Mesothelial cell of epicardium (in vitro differentiated cells): ENCODE data around the gene EZH1. TPM values are rescaled to one million over a fixed set of nuclear protein-coding genes. Genes with fewer than 3 reads are reported as not detected.

Source experiments
- DNase-seq, 2 experiments: peaks; one replicate each; pipeline ENCODE4 v3.0.0; 2021; ENCODE audit warnings: low spot score in 2 of 2; ENCODE audit not compliant: unreplicated experiment in 2 of 2
- H3K27ac Mint-ChIP-seq: 2 replicates; pipeline ENCODE4 v1.8.0; 2021; ENCODE audit warnings: mixed read lengths
- H3K27me3 Mint-ChIP-seq: 2 replicates; pipeline ENCODE4 v1.8.0; 2021; ENCODE audit warnings: low read depth, mixed read lengths
- H3K36me3 Mint-ChIP-seq: 2 replicates; pipeline ENCODE4 v1.8.0; 2021; ENCODE audit warnings: mixed read lengths
- H3K4me1 Mint-ChIP-seq: 2 replicates; pipeline ENCODE4 v1.8.0; 2021; ENCODE audit warnings: mixed read lengths
- H3K4me3 Mint-ChIP-seq: 2 replicates; pipeline ENCODE4 v1.8.0; 2021; ENCODE audit warnings: mild to moderate bottlenecking, moderate library complexity, mixed read lengths
- H3K9me3 Mint-ChIP-seq: 2 replicates; pipeline ENCODE4 v1.8.0; 2021; ENCODE audit warnings: mixed read lengths
- CTCF ChIP-seq: fragments of 200-600 bp; sonication (generic); IDR thresholded peaks from one replicate; pipeline ENCODE4 v1.5.0; 2021; ENCODE audit warnings: antibody characterized with exemption; ENCODE audit not compliant: unreplicated experiment
- total RNA-seq: library from RNA; stranded (reverse); gene quantifications from 3 replicates; pipeline ENCODE4 v1.2.1, GENCODE V29; 2021

The EZH1 gene
- total RNA-seq, 1 donor from 2014 or later, result 45.1 TPM

GRCh38 chr17:42673885-42674754, 70.7 kb downstream of the EZH1 start:
- Mint-ChIP-seq H3K27me3 (peaks cover 9% of the 10 kb centered on the region), H3K9me3 (no peaks in the 10 kb centered on the region)
- no peak for DNase-seq

GRCh38 chr17:42673266-42673884, 71.5 kb downstream of the EZH1 start:
- TF ChIP-seq CTCF, result no peak
- H3K9me3 Mint-ChIP-seq, result no peaks in the 10 kb centered on the region
- peaks cover 20% of the 10 kb centered on the region for H3K36me3 Mint-ChIP-seq
- H3K4me1 Mint-ChIP-seq, result peaks cover 29% of the 10 kb centered on the region
- H3K27ac Mint-ChIP-seq, result no peak overlapping the region
- DNase-seq, result no peak
- no peak overlapping the region for H3K4me3 Mint-ChIP-seq
- H3K27me3 Mint-ChIP-seq, result peaks cover 9% of the 10 kb centered on the region

More at GRCh38 chr17:42673885-42674754, 70.7 kb downstream of the EZH1 start:
- H3K36me3 Mint-ChIP-seq, result peaks cover 16% of the 10 kb centered on the region
- H3K4me1 Mint-ChIP-seq, result peaks cover 32% of the 10 kb centered on the region
- TF ChIP-seq CTCF, result peak; percentile 33
- peak overlapping the region; percentile 62 for H3K4me3 Mint-ChIP-seq
- peak overlapping the region; percentile 71 for H3K27ac Mint-ChIP-seq

GRCh38 chr17:42672038-42672437, 72.8 kb downstream of the EZH1 start:
- H3K9me3 Mint-ChIP-seq, result no peaks in the 10 kb centered on the region
- H3K36me3 Mint-ChIP-seq, result peaks cover 22% of the 10 kb centered on the region
- peak overlapping the region; percentile 16 for H3K4me3 Mint-ChIP-seq
- H3K27me3 Mint-ChIP-seq, result peaks cover 9% of the 10 kb centered on the region
- TF ChIP-seq CTCF, result no peak
- peaks cover 21% of the 10 kb centered on the region for H3K4me1 Mint-ChIP-seq
- no peak for DNase-seq
- H3K27ac Mint-ChIP-seq, result no peak overlapping the region

GRCh38 chr17:42670789-42671657, 73.8 kb downstream of the EZH1 start:
- no peak for DNase-seq
- peaks cover 26% of the 10 kb centered on the region for H3K36me3 Mint-ChIP-seq
- no peaks in the 10 kb centered on the region for H3K9me3 Mint-ChIP-seq
- peaks cover 21% of the 10 kb centered on the region for H3K4me1 Mint-ChIP-seq
- no peak overlapping the region for H3K27ac Mint-ChIP-seq
- no peak for TF ChIP-seq CTCF
- no peak overlapping the region for H3K4me3 Mint-ChIP-seq
- peaks cover 9% of the 10 kb centered on the region for H3K27me3 Mint-ChIP-seq

GRCh38 chr17:42669977-42670788, 74.7 kb downstream of the EZH1 start:
- Mint-ChIP-seq H3K9me3 (no peaks in the 10 kb centered on the region), H3K27ac (no peak overlapping the region), H3K36me3 (peaks cover 34% of the 10 kb centered on the region), H3K27me3 (peaks cover 9% of the 10 kb centered on the region), H3K4me1 (peaks cover 21% of the 10 kb centered on the region), H3K4me3 (no peak overlapping the region)
- no peak for TF ChIP-seq CTCF
- DNase-seq, result no peak
